Measurements from ENCODE around the gene SLC25A21. TPM values are rescaled to one million over a fixed set of nuclear protein-coding genes. Genes with fewer than 3 reads are reported as not detected.
A peak's percentile ranks its signal among the peaks of the same experiment; 100 is the strongest.

SLC25A21 gene
- total RNA-seq, 1 donor from 2014 or later: 6.4 TPM

DNA sequence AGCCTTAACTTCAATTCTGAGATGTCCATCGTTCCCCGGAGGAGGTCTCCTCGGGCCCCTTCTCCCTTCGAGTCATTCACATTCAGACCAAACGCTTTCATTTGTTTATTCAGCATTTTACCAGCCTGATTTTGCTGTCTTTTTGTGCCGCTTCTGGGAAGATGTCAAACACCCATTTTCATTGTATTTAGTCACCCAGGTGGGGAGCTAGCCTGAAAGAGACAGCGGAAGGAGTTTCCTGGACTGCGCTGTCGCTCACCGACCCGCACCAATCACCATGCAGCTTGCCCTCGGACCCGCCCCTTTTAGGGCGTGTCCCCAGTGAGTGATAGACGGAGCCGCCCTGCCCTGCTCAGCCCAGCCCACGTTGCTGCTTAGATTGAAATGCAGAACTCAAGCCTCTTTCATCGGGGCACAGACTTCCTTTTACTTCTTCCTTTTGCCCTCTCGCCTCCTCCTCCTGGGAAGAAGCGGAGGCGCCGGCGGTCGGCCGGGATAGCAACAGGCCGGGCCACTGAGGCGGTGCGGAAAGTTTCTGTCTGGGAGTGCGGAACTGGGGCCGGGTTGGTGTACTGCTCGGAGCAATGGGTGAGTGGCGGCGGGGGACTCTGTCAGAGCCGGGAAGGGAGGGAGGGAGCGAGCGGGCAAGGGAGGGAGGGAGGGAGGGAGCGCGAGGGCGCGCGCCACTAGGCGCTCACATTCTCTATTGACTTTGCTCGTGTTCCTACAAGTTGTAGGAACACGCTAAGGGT is 510.7 kb downstream of the SLC25A21 start, which contains the start of gene PAX9:
PAX9 (plus strand) TSS at position 355 of the 752 bp plus-strand sequence; CDS start at position 585, 230 bp downstream.
- Histone ChIP-seq H3F3A (ENCODE audit: low read depth) (peaks cover 13% of the 10 kb centered on the region), H4K20me1 (ENCODE audit: low read depth) (peaks cover 98% of the 10 kb centered on the region), H3K36me3 (no peaks in the 10 kb centered on the region), H3K9ac (no peak within 1 kb of the TSS), H3K9me3 (ENCODE audit: low read depth) (no peaks in the 10 kb centered on the region), H3K4me1 (peaks cover 3% of the 10 kb centered on the region), H3K79me2 (ENCODE audit: low read depth) (no peaks in the 10 kb centered on the region), H3K27me3 (peaks cover 100% of the 10 kb centered on the region), H3K4me2 (peak within 1 kb of the TSS; percentile 74), H3K4me3 (peak within 1 kb of the TSS; percentile 32), H2AFZ (replicated peaks) (no peak within 1 kb of the TSS), H3K27ac (no peak within 1 kb of the TSS)
- H3K36me3 Mint-ChIP-seq: no peaks in the 10 kb centered on the region
- H3K4me1 Mint-ChIP-seq: peaks cover 25% of the 10 kb centered on the region
- peaks cover 2% of the 10 kb centered on the region for H3K9me3 Mint-ChIP-seq
- TF ChIP-seq EZH2 (IDR thresholded peaks at IDR 0.05): peak; percentile 1
- TF ChIP-seq, protein P1, sequence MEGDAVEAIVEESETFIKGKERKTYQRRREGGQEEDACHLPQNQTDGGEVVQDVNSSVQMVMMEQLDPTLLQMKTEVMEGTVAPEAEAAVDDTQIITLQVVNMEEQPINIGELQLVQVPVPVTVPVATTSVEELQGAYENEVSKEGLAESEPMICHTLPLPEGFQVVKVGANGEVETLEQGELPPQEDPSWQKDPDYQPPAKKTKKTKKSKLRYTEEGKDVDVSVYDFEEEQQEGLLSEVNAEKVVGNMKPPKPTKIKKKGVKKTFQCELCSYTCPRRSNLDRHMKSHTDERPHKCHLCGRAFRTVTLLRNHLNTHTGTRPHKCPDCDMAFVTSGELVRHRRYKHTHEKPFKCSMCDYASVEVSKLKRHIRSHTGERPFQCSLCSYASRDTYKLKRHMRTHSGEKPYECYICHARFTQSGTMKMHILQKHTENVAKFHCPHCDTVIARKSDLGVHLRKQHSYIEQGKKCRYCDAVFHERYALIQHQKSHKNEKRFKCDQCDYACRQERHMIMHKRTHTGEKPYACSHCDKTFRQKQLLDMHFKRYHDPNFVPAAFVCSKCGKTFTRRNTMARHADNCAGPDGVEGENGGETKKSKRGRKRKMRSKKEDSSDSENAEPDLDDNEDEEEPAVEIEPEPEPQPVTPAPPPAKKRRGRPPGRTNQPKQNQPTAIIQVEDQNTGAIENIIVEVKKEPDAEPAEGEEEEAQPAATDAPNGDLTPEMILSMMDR (IDR thresholded peaks at IDR 0.05): no peak
- TF ChIP-seq EZH2phosphoT487 (IDR thresholded peaks at IDR 0.05): no peak
- peak within 1 kb of the TSS; percentile 80 for H3K4me3 Mint-ChIP-seq
- H3K27ac Mint-ChIP-seq: no peak within 1 kb of the TSS
- peaks cover 97% of the 10 kb centered on the region for H3K27me3 Mint-ChIP-seq (ENCODE audit: insufficient read depth, low read depth)
- peak; percentile 97 for DNase-seq (ENCODE audit: low spot score)

DNA sequence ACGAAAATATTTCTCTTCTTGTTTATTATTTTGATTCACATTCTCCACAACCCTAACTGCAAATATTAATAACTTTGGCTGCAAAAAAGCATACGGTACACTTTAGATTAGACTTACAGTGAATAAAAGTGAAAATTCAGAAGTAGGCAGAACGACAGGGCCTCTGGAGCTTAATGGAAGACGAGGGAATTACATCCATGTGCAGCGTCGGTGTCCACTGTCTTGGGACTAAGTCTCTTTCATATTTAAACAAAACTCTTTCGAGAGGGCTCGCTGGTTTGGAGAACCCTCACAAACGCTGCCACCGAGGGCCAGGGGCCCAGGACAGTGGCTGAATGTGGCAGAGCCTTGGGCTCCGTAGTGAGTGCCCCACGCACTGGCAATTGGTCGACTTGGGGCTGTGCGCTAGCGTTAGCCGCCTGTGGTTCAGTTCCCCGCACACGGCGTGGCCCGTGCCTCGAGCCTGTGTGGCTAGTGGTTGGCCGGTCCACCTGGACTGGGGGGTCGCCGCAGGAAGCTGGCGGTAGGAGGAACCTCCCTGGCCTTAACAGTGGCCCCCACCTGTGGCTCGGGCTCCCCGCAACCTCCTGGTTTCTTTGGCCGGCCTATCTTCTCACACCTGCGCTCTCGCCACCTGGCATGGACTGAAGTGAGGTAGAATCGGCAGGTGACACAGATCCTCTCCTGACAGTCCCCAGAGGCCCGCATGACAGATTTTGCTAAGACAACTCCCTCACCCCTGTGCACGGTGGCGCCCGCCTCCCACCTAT is 511.5 kb downstream of the SLC25A21 start:
- TF ChIP-seq, protein P1 (IDR thresholded peaks at IDR 0.05): no peak
- TF ChIP-seq EZH2 (IDR thresholded peaks at IDR 0.05) (peak; percentile 27), EZH2phosphoT487 (IDR thresholded peaks at IDR 0.05) (peak; percentile 73)
- DNase-seq (ENCODE audit: low spot score): no peak
- Histone ChIP-seq H4K20me1 (ENCODE audit: low read depth) (peaks cover 98% of the 10 kb centered on the region), H3K27me3 (peaks cover 100% of the 10 kb centered on the region), H3F3A (ENCODE audit: low read depth) (peaks cover 9% of the 10 kb centered on the region), H3K9ac (no peak overlapping the region), H3K9me3 (ENCODE audit: low read depth) (no peaks in the 10 kb centered on the region), H3K4me2 (peak overlapping the region; percentile 74), H2AFZ (replicated peaks) (no peak overlapping the region), H3K4me3 (peak overlapping the region; percentile 32), H3K36me3 (no peaks in the 10 kb centered on the region), H3K4me1 (peaks cover 3% of the 10 kb centered on the region), H3K79me2 (ENCODE audit: low read depth) (no peaks in the 10 kb centered on the region), H3K27ac (no peak overlapping the region)
- Mint-ChIP-seq H3K36me3 (no peaks in the 10 kb centered on the region), H3K4me1 (peaks cover 31% of the 10 kb centered on the region), H3K9me3 (peaks cover 2% of the 10 kb centered on the region), H3K27me3 (ENCODE audit: insufficient read depth, low read depth) (peaks cover 98% of the 10 kb centered on the region), H3K27ac (no peak overlapping the region), H3K4me3 (peak overlapping the region; percentile 80)

DNA sequence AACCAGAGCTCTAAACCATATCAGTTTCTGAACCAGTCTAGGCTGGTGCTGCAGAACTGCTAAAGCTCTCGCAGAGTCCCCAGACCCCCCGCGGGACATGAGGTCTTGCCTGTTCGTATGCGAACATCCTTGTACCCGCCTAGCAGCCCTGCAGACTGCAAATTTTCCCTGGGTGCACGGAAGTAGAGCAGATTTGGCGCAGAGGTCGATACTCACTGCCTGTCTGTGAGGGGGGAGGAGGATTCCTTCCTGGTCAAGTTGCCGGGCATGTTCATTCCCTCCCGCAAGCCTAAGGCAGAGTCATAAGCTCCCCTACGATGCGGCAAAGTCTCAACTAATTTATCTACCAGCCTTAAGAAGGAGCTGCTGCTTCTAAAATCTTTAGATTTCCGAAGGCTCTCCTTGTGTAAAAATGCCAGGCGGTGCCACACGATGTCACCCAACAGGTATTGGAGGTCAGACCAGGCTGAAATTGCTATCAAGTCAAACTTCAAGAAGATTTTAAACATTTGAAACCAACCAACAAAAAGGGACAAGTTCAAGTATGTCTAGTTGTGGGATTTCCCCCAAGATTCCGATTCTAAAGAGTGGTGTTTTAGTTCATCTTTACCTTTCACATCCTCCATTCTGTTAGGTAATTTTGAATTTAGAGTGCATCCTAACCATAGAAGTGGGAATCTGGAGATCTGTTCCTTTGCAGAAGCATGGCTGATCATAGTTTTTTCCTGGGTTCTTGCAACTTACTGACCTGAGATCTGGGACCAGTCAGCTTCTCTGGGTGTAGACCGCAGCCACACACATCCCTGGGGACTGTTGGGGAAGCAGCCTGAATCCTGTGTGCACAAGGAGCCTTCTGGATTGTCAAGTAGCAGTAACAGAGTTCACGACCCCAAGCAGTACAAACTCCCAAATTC is 512.3 kb downstream of the SLC25A21 start:
- H3K36me3 ChIP-seq: no peaks in the 10 kb centered on the region
- H3K4me3 Mint-ChIP-seq: no peak overlapping the region

More for the DNA sequence above, 512.3 kb downstream of the SLC25A21 start:
- Histone ChIP-seq H3K27me3 (peaks cover 100% of the 10 kb centered on the region), H3F3A (ENCODE audit: low read depth) (peaks cover 7% of the 10 kb centered on the region), H3K4me1 (peaks cover 3% of the 10 kb centered on the region), H2AFZ (replicated peaks) (no peak overlapping the region), H3K9ac (no peak overlapping the region), H3K27ac (no peak overlapping the region), H3K4me2 (no peak overlapping the region), H3K9me3 (ENCODE audit: low read depth) (no peaks in the 10 kb centered on the region), H4K20me1 (ENCODE audit: low read depth) (peaks cover 97% of the 10 kb centered on the region), H3K4me3 (no peak overlapping the region), H3K79me2 (ENCODE audit: low read depth) (no peaks in the 10 kb centered on the region)
- Mint-ChIP-seq H3K27ac (no peak overlapping the region), H3K4me1 (peaks cover 36% of the 10 kb centered on the region), H3K27me3 (ENCODE audit: insufficient read depth, low read depth) (peaks cover 98% of the 10 kb centered on the region), H3K9me3 (peaks cover 4% of the 10 kb centered on the region), H3K36me3 (no peaks in the 10 kb centered on the region)
- peak; percentile 59 for DNase-seq (ENCODE audit: low spot score)
- no peak for TF ChIP-seq EZH2phosphoT487 (IDR thresholded peaks at IDR 0.05)
- TF ChIP-seq EZH2 (IDR thresholded peaks at IDR 0.05): no peak
- TF ChIP-seq, protein P1 (IDR thresholded peaks at IDR 0.05): no peak
